Urinary bladder (tissue), 4 donors: ENCODE data around the gene POFUT2. TPM values are rescaled to one million over a fixed set of nuclear protein-coding genes. Genes with fewer than 3 reads are reported as not detected.

Experiments
- DNase-seq: peaks from one replicate; pipeline ENCODE4 v3.0.0-alpha.2; 2015; ENCODE audit errors: extremely low spot score
- H3K27ac ChIP-seq: one replicate; pipeline ENCODE4 v1.5.1; 2013; ENCODE audit warnings: low read depth, mild to moderate bottlenecking, moderate library complexity
- H3K36me3 ChIP-seq: one replicate; pipeline ENCODE4 v1.6.1; 2013; ENCODE audit warnings: mild to moderate bottlenecking, moderate library complexity; ENCODE audit not compliant: insufficient read depth
- H3K4me1 ChIP-seq: one replicate; pipeline ENCODE4 v1.6.1; 2013; ENCODE audit warnings: mild to moderate bottlenecking, moderate library complexity; ENCODE audit not compliant: insufficient read depth
- H3K4me3 ChIP-seq: one replicate; pipeline ENCODE4 v1.5.1; 2013; ENCODE audit warnings: low read depth, low read length
- WGBS: extraction: QIAGEN DNeasy Blood & Tissue Kit; methylation state at CpG from one replicate; pipeline ENCODE4 v1.1.7; 2013; 5-methylcytosine and 5-hydroxymethylcytosine counted together
- polyA plus RNA-seq: library from polyadenylated mRNA; stranded (reverse); fragments of 200-250 nt; gene quantifications from one replicate; pipeline ENCODE4 v1.2.3, GENCODE V29; 2013
- total RNA-seq: library from RNA; depleted of rRNA; stranded (reverse); fragments of >200 nt; gene quantifications from one replicate; pipeline ENCODE4 v1.2.3, GENCODE V29; 2014
- donor health status: healthy with polysubstance abuse.
- donor health status: healthy.

POFUT2 gene
- total RNA-seq (36.3 TPM), polyA plus RNA-seq (26.3 TPM)

- H3K4me1 ChIP-seq: no peaks in the 10 kb centered on the region
- peak within 1 kb of the TSS; percentile 88 for H3K27ac ChIP-seq
- no peaks in the 10 kb centered on the region for H3K36me3 ChIP-seq
- DNase-seq: peak; percentile 82
- WGBS: under 1% methylated on average over 89 of the region's 90 CpGs
- H3K4me3 ChIP-seq: peak within 1 kb of the TSS; percentile 94
These were observed at the start of gene POFUT2 for GRCh38 chr21:45287438-45288391. POFUT2 (minus strand) TSS chr21:45287895; CDS start chr21:45287871, 24 bp downstream.

- no peaks in the 10 kb centered on the region for H3K36me3 ChIP-seq
- no peak for DNase-seq
- WGBS: 59% methylated on average over 8 of the region's 8 CpGs
- no peak overlapping the region for H3K4me3 ChIP-seq
- H3K27ac ChIP-seq: no peak overlapping the region
- H3K4me1 ChIP-seq: no peaks in the 10 kb centered on the region
These were observed 49.2 kb upstream of the POFUT2 start for GRCh38 chr21:45336870-45337269.

GRCh38 chr21:45336535-45336810, 48.8 kb upstream of the POFUT2 start:
- Histone ChIP-seq H3K4me1 (no peaks in the 10 kb centered on the region), H3K36me3 (no peaks in the 10 kb centered on the region), H3K27ac (no peak overlapping the region), H3K4me3 (no peak overlapping the region)
- 90% methylated on average over 4 of the region's 4 CpGs for WGBS
- DNase-seq: no peak

GRCh38 chr21:45335761-45336534, 48.3 kb upstream of the POFUT2 start:
- Histone ChIP-seq H3K36me3 (no peaks in the 10 kb centered on the region), H3K4me1 (no peaks in the 10 kb centered on the region), H3K4me3 (no peak overlapping the region), H3K27ac (no peak overlapping the region)
- DNase-seq: no peak
- 88% methylated on average over 19 of the region's 19 CpGs for WGBS

- 85% methylated on average over 14 of the region's 14 CpGs for WGBS
- no peak for DNase-seq
- H3K4me1 ChIP-seq: no peaks in the 10 kb centered on the region
- H3K4me3 ChIP-seq: no peak overlapping the region
- H3K36me3 ChIP-seq: no peaks in the 10 kb centered on the region
- H3K27ac ChIP-seq: no peak overlapping the region
These were observed 47.6 kb upstream of the POFUT2 start for GRCh38 chr21:45335151-45335760.

GRCh38 chr21:45334591-45335081, 46.9 kb upstream of the POFUT2 start:
- H3K4me1 ChIP-seq: no peaks in the 10 kb centered on the region
- no peak overlapping the region for H3K27ac ChIP-seq
- H3K36me3 ChIP-seq: no peaks in the 10 kb centered on the region
- WGBS: 88% methylated on average over 9 of the region's 9 CpGs
- DNase-seq: no peak
- H3K4me3 ChIP-seq: no peak overlapping the region

GRCh38 chr21:45334134-45334533, 46.4 kb upstream of the POFUT2 start:
- DNase-seq: no peak
- 78% methylated on average over 8 of the region's 8 CpGs for WGBS
- Histone ChIP-seq H3K27ac (no peak overlapping the region), H3K4me1 (no peaks in the 10 kb centered on the region), H3K4me3 (no peak overlapping the region), H3K36me3 (no peaks in the 10 kb centered on the region)

- 78% methylated on average over 18 of the region's 18 CpGs for WGBS
- DNase-seq: no peak
- H3K36me3 ChIP-seq: no peaks in the 10 kb centered on the region
- no peak overlapping the region for H3K27ac ChIP-seq
- H3K4me1 ChIP-seq: no peaks in the 10 kb centered on the region
- H3K4me3 ChIP-seq: no peak overlapping the region
These were observed 46.0 kb upstream of the POFUT2 start for GRCh38 chr21:45333583-45334121.

GRCh38 chr21:45332981-45333582, 45.4 kb upstream of the POFUT2 start:
- no peak for DNase-seq
- Histone ChIP-seq H3K4me1 (no peaks in the 10 kb centered on the region), H3K36me3 (no peaks in the 10 kb centered on the region), H3K27ac (no peak overlapping the region), H3K4me3 (no peak overlapping the region)
- WGBS: 90% methylated on average over 16 of the region's 16 CpGs

GRCh38 chr21:45332415-45332814, 44.7 kb upstream of the POFUT2 start:
- Histone ChIP-seq H3K36me3 (no peaks in the 10 kb centered on the region), H3K4me1 (no peaks in the 10 kb centered on the region), H3K27ac (no peak overlapping the region), H3K4me3 (no peak overlapping the region)
- no peak for DNase-seq
- WGBS: 93% methylated on average over 4 of the region's 4 CpGs

- H3K36me3 ChIP-seq: no peaks in the 10 kb centered on the region
- H3K4me3 ChIP-seq: no peak overlapping the region
- no peak overlapping the region for H3K27ac ChIP-seq
- H3K4me1 ChIP-seq: no peaks in the 10 kb centered on the region
- DNase-seq: no peak
- 69% methylated on average over 17 of the region's 17 CpGs for WGBS
These were observed 43.9 kb upstream of the POFUT2 start for GRCh38 chr21:45331531-45332147.

GRCh38 chr21:45330851-45331261, 43.2 kb upstream of the POFUT2 start:
- Histone ChIP-seq H3K27ac (no peak overlapping the region), H3K36me3 (no peaks in the 10 kb centered on the region), H3K4me1 (no peaks in the 10 kb centered on the region), H3K4me3 (no peak overlapping the region)
- no peak for DNase-seq
- 97% methylated on average over 18 of the region's 18 CpGs for WGBS
